Measurements from ENCODE around the gene SV2B. TPM values are rescaled to one million over a fixed set of nuclear protein-coding genes. Genes with fewer than 3 reads are reported as not detected.

SV2B gene
- total RNA-seq, 1 experiment from 2014 or later, result 1.4 TPM

GRCh38 chr15:91304210-91304609 lies 204.2 kb downstream of the SV2B start:
- Mint-ChIP-seq H3K4me1 (peaks cover 16% of the 10 kb centered on the region), H3K9me3 (no peaks in the 10 kb centered on the region), H3K27ac (no peak overlapping the region), H3K4me3 (no peak overlapping the region), H3K27me3 (ENCODE audit: low read depth) (peaks cover 14% of the 10 kb centered on the region), H3K36me3 (no peaks in the 10 kb centered on the region)
- no peak for ATAC-seq
- ChIA-PET POLR2A (no interaction called here), CTCF (interaction anchor here (0.6 to 2.2 kb wide), 5 partner anchors 14 to 775 kb away, joined by 4 to 9 read pairs (median 5); no protein-coding TSS in a partner anchor)
- TF ChIP-seq ATF2 (CRISPR knock-in tag; IDR thresholded peaks at IDR 0.05; ENCODE audit: borderline replicate concordance, low read depth), result no peak
- TF ChIP-seq ZBTB21 (CRISPR knock-in tag; IDR thresholded peaks at IDR 0.05; ENCODE audit: borderline replicate concordance), result no peak
- TF ChIP-seq GABPB1 (CRISPR knock-in tag; IDR thresholded peaks at IDR 0.05), result no peak
- no peak for TF ChIP-seq CDX4 (CRISPR knock-in tag; IDR thresholded peaks at IDR 0.05; ENCODE audit: borderline replicate concordance)
- TF ChIP-seq SOX15 (CRISPR knock-in tag; IDR thresholded peaks at IDR 0.05), result no peak
- TF ChIP-seq ZNF425 (CRISPR knock-in tag; conservative IDR thresholded peaks at IDR 0.05), result no peak
- TF ChIP-seq ZNF671 (CRISPR knock-in tag; IDR thresholded peaks at IDR 0.05), result no peak
- no peak for TF ChIP-seq FOXP4 (CRISPR knock-in tag; IDR thresholded peaks at IDR 0.05)
- no peak for TF ChIP-seq ATF6 (CRISPR knock-in tag; IDR thresholded peaks at IDR 0.05)
- no peak for TF ChIP-seq ZNF532 (CRISPR knock-in tag; IDR thresholded peaks at IDR 0.05; ENCODE audit: borderline replicate concordance)
- no peak for TF ChIP-seq NR1H2 (CRISPR knock-in tag; IDR thresholded peaks at IDR 0.05)
- TF ChIP-seq GRHL2 (CRISPR knock-in tag; IDR thresholded peaks at IDR 0.05; ENCODE audit: insufficient replicate concordance, severe bottlenecking), result no peak
- no peak for TF ChIP-seq TCF7 (CRISPR knock-in tag; IDR thresholded peaks at IDR 0.05; ENCODE audit: low read depth)
- TF ChIP-seq ATF1 (CRISPR knock-in tag; IDR thresholded peaks at IDR 0.05), result no peak
- TF ChIP-seq ELF4 (CRISPR knock-in tag; IDR thresholded peaks at IDR 0.05; ENCODE audit: low read depth), result no peak
- TF ChIP-seq ZNF219 (CRISPR knock-in tag; IDR thresholded peaks at IDR 0.05; ENCODE audit: borderline replicate concordance), result no peak
- TF ChIP-seq NFE2L1 (CRISPR knock-in tag; IDR thresholded peaks at IDR 0.05), result no peak
- DNase-seq (ENCODE audit: low spot score), result no peak

Measured in WTC11 (cell line).